Large intestine (tissue), 3 donors: ENCODE results near the gene ENHO. TPM values are rescaled to one million over a fixed set of nuclear protein-coding genes. Genes with fewer than 3 reads are reported as not detected.
"Not testable (repeated sequence)": the region's sequence is repeated elsewhere in the genome, so short reads cannot be mapped to it uniquely, and the experiment has no call there.

Source experiments
- DNase-seq, 2 donors: peaks; one replicate each; pipeline versions ENCODE4 v3.0.0 to v3.0.0-alpha.2; 2013
- H3K27ac ChIP-seq: one replicate; pipeline ENCODE4 v1.5.1; 2013; ENCODE audit warnings: low read length
- H3K27me3 ChIP-seq: 2 replicates; pipeline ENCODE4 v1.6.1; 2013; ENCODE audit warnings: low read length; ENCODE audit not compliant: control insufficient read depth, insufficient read depth
- H3K36me3 ChIP-seq: 2 replicates; pipeline ENCODE4 v1.6.1; 2013; ENCODE audit warnings: low read length; ENCODE audit not compliant: control insufficient read depth, insufficient read depth
- H3K4me1 ChIP-seq: one replicate; pipeline ENCODE4 v1.6.1; 2013; ENCODE audit warnings: low read length; ENCODE audit not compliant: control insufficient read depth, insufficient read depth
- H3K4me3 ChIP-seq: one replicate; pipeline ENCODE4 v1.5.1; 2013; ENCODE audit warnings: low read length
- H3K9me3 ChIP-seq: one replicate; pipeline ENCODE4 v1.6.1; 2013; ENCODE audit warnings: mild to moderate bottlenecking, low read depth, low read length, moderate library complexity; ENCODE audit not compliant: control insufficient read depth
- WGBS: methylation state at CpG from one replicate; pipeline ENCODE4 v1.1.5; 2013; ENCODE audit warnings: low lambda C conversion rate; ENCODE audit not compliant: insufficient coverage; 5-methylcytosine and 5-hydroxymethylcytosine counted together
- polyA plus RNA-seq: library from polyadenylated mRNA; unstranded; fragments of 120-200 nt; gene quantifications from one replicate; pipeline ENCODE4 v1.2.1, GENCODE V29; 2013

Gene ENHO
- polyA plus RNA-seq, 1 donor: 10.6 TPM

- H3K4me1 ChIP-seq, DNase-seq, H3K4me3 ChIP-seq, H3K27ac ChIP-seq, H3K9me3 ChIP-seq, H3K27me3 ChIP-seq, H3K36me3 ChIP-seq: not testable (repeated sequence)
- no CpG with 5 or more reads among the region's 13 CpGs for WGBS
These were observed 41.2 kb downstream of the ENHO start for GRCh38 chr9:34481620-34482019.

- no peak for DNase-seq
- H3K9me3 ChIP-seq: no peaks in the 10 kb centered on the region
- H3K27ac ChIP-seq: no peak overlapping the region
- H3K4me3 ChIP-seq: no peak overlapping the region
- H3K4me1 ChIP-seq: no peaks in the 10 kb centered on the region
- H3K36me3 ChIP-seq: no peaks in the 10 kb centered on the region
- H3K27me3 ChIP-seq: peaks cover 6% of the 10 kb centered on the region
- WGBS: no CpG with 5 or more reads among the region's 5 CpGs
These were observed 43.3 kb downstream of the ENHO start for GRCh38 chr9:34479431-34479866.

- Histone ChIP-seq H3K27me3 (peaks cover 6% of the 10 kb centered on the region), H3K9me3 (no peaks in the 10 kb centered on the region), H3K36me3 (no peaks in the 10 kb centered on the region), H3K4me1 (no peaks in the 10 kb centered on the region), H3K27ac (no peak overlapping the region), H3K4me3 (no peak overlapping the region)
- no CpG with 5 or more reads among the region's 1 CpG for WGBS
- DNase-seq: no peak
These were observed 45.2 kb downstream of the ENHO start for GRCh38 chr9:34477541-34477940.

GRCh38 chr9:34475097-34475496 lies 47.7 kb downstream of the ENHO start:
- Histone ChIP-seq H3K27me3 (peaks cover 6% of the 10 kb centered on the region), H3K4me3 (no peak overlapping the region), H3K9me3 (no peaks in the 10 kb centered on the region), H3K36me3 (no peaks in the 10 kb centered on the region), H3K4me1 (no peaks in the 10 kb centered on the region), H3K27ac (no peak overlapping the region)
- no peak for DNase-seq
- WGBS: no CpG with 5 or more reads among the region's 3 CpGs

Other genes with a start within 250 kb of the ENHO start
- 2.0 TPM for gene KIF24, start 193.7 kb downstream of the ENHO start, polyA plus RNA-seq
- gene NUDT2, start 193.4 kb downstream of the ENHO start, polyA plus RNA-seq: 25.6 TPM
- gene MYORG, start 146.1 kb downstream of the ENHO start, polyA plus RNA-seq: 60.9 TPM
- gene FAM219A, start 64.4 kb downstream of the ENHO start, polyA plus RNA-seq: 8.6 TPM
- gene DNAI1, start 64.2 kb downstream of the ENHO start, polyA plus RNA-seq: 0.24 TPM
- gene CNTFR, start 66.7 kb upstream of the ENHO start, polyA plus RNA-seq: 15.9 TPM
- gene RPP25L, start 89.1 kb upstream of the ENHO start, polyA plus RNA-seq: 34.8 TPM
- 67.2 TPM for gene DCTN3, start 97.5 kb upstream of the ENHO start, polyA plus RNA-seq
- gene ARID3C, start 106.1 kb upstream of the ENHO start, polyA plus RNA-seq: 0.12 TPM
- gene SIGMAR1, start 114.8 kb upstream of the ENHO start, polyA plus RNA-seq: 79.9 TPM
- gene GALT, start 123.7 kb upstream of the ENHO start, polyA plus RNA-seq: 83.9 TPM
- 60.9 TPM for gene IL11RA, start 129.2 kb upstream of the ENHO start, polyA plus RNA-seq
- 0.18 TPM for gene CCL27, start 139.7 kb upstream of the ENHO start, polyA plus RNA-seq
- gene CCL19, start 168.3 kb upstream of the ENHO start, polyA plus RNA-seq: 3.9 TPM
- gene CCL21, start 187.1 kb upstream of the ENHO start, polyA plus RNA-seq: 60.4 TPM